MM.1S (cell line): ENCODE results near the gene STAT1.

Source experiments
- EZH2 ChIP-seq: fragments of 300-600 bp; sonication (generic); optimal IDR thresholded peaks from 2 replicates; pipeline ENCODE3; 2017; ENCODE audit warnings: low read depth, mild to moderate bottlenecking, antibody characterized with exemption, low read length, mixed read lengths
- EZH2phosphoT487 ChIP-seq: fragments of 300-600 bp; sonication (generic); IDR thresholded peaks from 2 replicates; pipeline ENCODE4 v1.6.1; 2018; ENCODE audit warnings: antibody characterized with exemption, low read length
- TF ChIP-seq, protein P1 (sequence below): fragments of 300-600 bp; sonication (generic); IDR thresholded peaks from 2 replicates; pipeline ENCODE4 v1.5.1; 2016; ENCODE audit warnings: antibody characterized with exemption, low read length, mixed read lengths

DNA sequence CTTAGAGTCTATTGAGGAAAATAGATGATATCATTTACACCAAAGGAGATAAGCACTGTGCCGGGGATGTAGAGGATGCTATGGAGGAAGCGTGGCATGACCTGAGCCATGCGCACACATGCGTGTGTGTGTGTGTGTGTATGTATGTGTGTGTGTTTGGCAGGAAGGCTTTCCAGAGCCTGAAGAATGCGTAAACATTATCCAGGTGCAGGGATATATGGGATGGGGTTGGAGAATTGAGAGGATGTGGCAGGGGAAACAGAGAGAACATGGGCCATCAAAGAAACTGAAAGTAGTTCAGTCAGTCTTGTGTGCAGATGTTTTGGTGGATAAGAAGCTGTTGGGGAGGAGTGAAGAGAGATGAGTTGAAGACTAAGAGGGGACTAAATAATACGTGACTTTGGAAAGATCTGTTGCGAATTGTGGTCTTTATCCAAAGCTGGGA lies 9.3 kb upstream of the STAT1 start:
- TF ChIP-seq, protein P1, sequence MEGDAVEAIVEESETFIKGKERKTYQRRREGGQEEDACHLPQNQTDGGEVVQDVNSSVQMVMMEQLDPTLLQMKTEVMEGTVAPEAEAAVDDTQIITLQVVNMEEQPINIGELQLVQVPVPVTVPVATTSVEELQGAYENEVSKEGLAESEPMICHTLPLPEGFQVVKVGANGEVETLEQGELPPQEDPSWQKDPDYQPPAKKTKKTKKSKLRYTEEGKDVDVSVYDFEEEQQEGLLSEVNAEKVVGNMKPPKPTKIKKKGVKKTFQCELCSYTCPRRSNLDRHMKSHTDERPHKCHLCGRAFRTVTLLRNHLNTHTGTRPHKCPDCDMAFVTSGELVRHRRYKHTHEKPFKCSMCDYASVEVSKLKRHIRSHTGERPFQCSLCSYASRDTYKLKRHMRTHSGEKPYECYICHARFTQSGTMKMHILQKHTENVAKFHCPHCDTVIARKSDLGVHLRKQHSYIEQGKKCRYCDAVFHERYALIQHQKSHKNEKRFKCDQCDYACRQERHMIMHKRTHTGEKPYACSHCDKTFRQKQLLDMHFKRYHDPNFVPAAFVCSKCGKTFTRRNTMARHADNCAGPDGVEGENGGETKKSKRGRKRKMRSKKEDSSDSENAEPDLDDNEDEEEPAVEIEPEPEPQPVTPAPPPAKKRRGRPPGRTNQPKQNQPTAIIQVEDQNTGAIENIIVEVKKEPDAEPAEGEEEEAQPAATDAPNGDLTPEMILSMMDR, result no peak
- TF ChIP-seq EZH2phosphoT487, result no peak
- no peak for TF ChIP-seq EZH2
